RPMI8226 (cell line): ENCODE data around the gene ACAP1.
"Not testable (repeated sequence)": the region's sequence is repeated elsewhere in the genome, so short reads cannot be mapped to it uniquely, and the experiment has no call there.

Source experiments
- DNase-seq: peaks from one replicate; pipeline ENCODE4 v3.0.0-alpha.2; 2015

The ACAP1 gene

GRCh38 chr17:7356756-7357155, 20.4 kb downstream of the ACAP1 start:
- no peak for DNase-seq

GRCh38 chr17:7357381-7357780, 21.1 kb downstream of the ACAP1 start:
- DNase-seq: no peak

- no peak for DNase-seq
Measured at GRCh38 chr17:7361906-7362305, 25.6 kb downstream of the ACAP1 start.

- no peak for DNase-seq
Measured at GRCh38 chr17:7363311-7363710, 27.0 kb downstream of the ACAP1 start.

- DNase-seq: not testable (repeated sequence)
Measured at GRCh38 chr17:7365963-7366362, 29.6 kb downstream of the ACAP1 start.

- DNase-seq: no peak
Measured at GRCh38 chr17:7367083-7367482, 30.8 kb downstream of the ACAP1 start.

- no peak for DNase-seq
Measured at GRCh38 chr17:7367918-7368598, 31.7 kb downstream of the ACAP1 start.

- not testable (repeated sequence) for DNase-seq
Measured at GRCh38 chr17:7368599-7368994, 32.3 kb downstream of the ACAP1 start.

GRCh38 chr17:7369825-7370224, 33.5 kb downstream of the ACAP1 start:
- no peak for DNase-seq

GRCh38 chr17:7370853-7371252, 34.5 kb downstream of the ACAP1 start:
- DNase-seq: no peak

- DNase-seq: no peak
Measured at GRCh38 chr17:7374353-7374752, 38.0 kb downstream of the ACAP1 start.

GRCh38 chr17:7379134-7379533, 42.8 kb downstream of the ACAP1 start:
- DNase-seq: no peak

- DNase-seq: no peak
Measured at GRCh38 chr17:7380321-7380720, 44.0 kb downstream of the ACAP1 start.

GRCh38 chr17:7380855-7381683, 44.7 kb downstream of the ACAP1 start, which contains the start of gene TNK1:
TNK1 (plus strand) TSS chr17:7381089; CDS start chr17:7382927, 1,838 bp downstream.
- peak; percentile 35 for DNase-seq

- no peak for DNase-seq
Measured at GRCh38 chr17:7382901-7383300, 46.6 kb downstream of the ACAP1 start.

- DNase-seq: no peak
Measured at GRCh38 chr17:7383371-7383741, 47.0 kb downstream of the ACAP1 start.

GRCh38 chr17:7383742-7384488, 47.6 kb downstream of the ACAP1 start:
- no peak for DNase-seq

GRCh38 chr17:7384489-7385081, 48.3 kb downstream of the ACAP1 start:
- DNase-seq: no peak

- no peak for DNase-seq
Measured at GRCh38 chr17:7388856-7389255, 52.5 kb downstream of the ACAP1 start.

GRCh38 chr17:7389924-7390910, 53.9 kb downstream of the ACAP1 start:
- DNase-seq: no peak

GRCh38 chr17:7391307-7391706, 55.0 kb downstream of the ACAP1 start:
- DNase-seq: no peak
